Measurements from ENCODE around the gene SAMD3. TPM values are rescaled to one million over a fixed set of nuclear protein-coding genes. Genes with fewer than 3 reads are reported as not detected.
"Not testable (repeated sequence)": the region's sequence is repeated elsewhere in the genome, so short reads cannot be mapped to it uniquely, and the experiment has no call there.

The SAMD3 gene
- total RNA-seq, 1 donor from 2014 or later = 5.5 TPM

- no peaks in the 10 kb centered on the region for H3K27me3 ChIP-seq (ENCODE audit: low read depth)
- TF ChIP-seq CTCF (IDR thresholded peaks at IDR 0.05) = no peak
- no peaks in the 10 kb centered on the region for H3K36me3 ChIP-seq
- H3K4me1 ChIP-seq = no peaks in the 10 kb centered on the region
- no peak overlapping the region for H3K27ac ChIP-seq
- ATAC-seq (no peak), DNase-seq (no peak)
- intact Hi-C loops (cut with DNase I) = no loop called here
- no peak overlapping the region for H3K4me3 ChIP-seq
- no peaks in the 10 kb centered on the region for H3K9me3 ChIP-seq
Observed at GRCh38 chr6:130122243-130122642, 100.5 kb downstream of the SAMD3 start.

- intact Hi-C loops (cut with DNase I) = no loop called here
- DNase-seq = no peak
- H3K36me3 ChIP-seq = no peaks in the 10 kb centered on the region
- no peak overlapping the region for H3K4me3 ChIP-seq
- no peak overlapping the region for H3K27ac ChIP-seq
- no peaks in the 10 kb centered on the region for H3K27me3 ChIP-seq (ENCODE audit: low read depth)
- no peak for ATAC-seq
- no peaks in the 10 kb centered on the region for H3K4me1 ChIP-seq
- no peak for TF ChIP-seq CTCF (IDR thresholded peaks at IDR 0.05)
- H3K9me3 ChIP-seq = no peaks in the 10 kb centered on the region
Observed at GRCh38 chr6:130120731-130121130, 102.0 kb downstream of the SAMD3 start.

- no peak for TF ChIP-seq CTCF (IDR thresholded peaks at IDR 0.05)
- ATAC-seq (no peak), DNase-seq (no peak)
- Histone ChIP-seq H3K27me3 (ENCODE audit: low read depth) (no peaks in the 10 kb centered on the region), H3K36me3 (no peaks in the 10 kb centered on the region), H3K27ac (no peak overlapping the region), H3K4me1 (no peaks in the 10 kb centered on the region), H3K9me3 (no peaks in the 10 kb centered on the region), H3K4me3 (no peak overlapping the region)
- intact Hi-C loops (cut with DNase I) = no loop called here
Observed at GRCh38 chr6:130119211-130119610, 103.5 kb downstream of the SAMD3 start.

- Histone ChIP-seq H3K27me3 (ENCODE audit: low read depth) (no peaks in the 10 kb centered on the region), H3K9me3 (no peaks in the 10 kb centered on the region), H3K4me3 (no peak overlapping the region), H3K27ac (no peak overlapping the region), H3K36me3 (no peaks in the 10 kb centered on the region), H3K4me1 (no peaks in the 10 kb centered on the region)
- TF ChIP-seq CTCF (IDR thresholded peaks at IDR 0.05) = no peak
- intact Hi-C loops (cut with DNase I) = no loop called here
- DNase-seq = no peak
- ATAC-seq = no peak
Observed at GRCh38 chr6:130118236-130118635, 104.5 kb downstream of the SAMD3 start.

GRCh38 chr6:130117187-130117701 is 105.5 kb downstream of the SAMD3 start:
- H3K9me3 ChIP-seq; H3K27me3 ChIP-seq (ENCODE audit: low read depth); H3K36me3 ChIP-seq; H3K4me3 ChIP-seq; DNase-seq; H3K27ac ChIP-seq; intact Hi-C loops (cut with DNase I); H3K4me1 ChIP-seq; ATAC-seq: not testable (repeated sequence)

GRCh38 chr6:130116273-130116672 is 106.5 kb downstream of the SAMD3 start:
- no peaks in the 10 kb centered on the region for H3K9me3 ChIP-seq
- H3K4me1 ChIP-seq = no peaks in the 10 kb centered on the region
- no peaks in the 10 kb centered on the region for H3K36me3 ChIP-seq
- TF ChIP-seq CTCF (IDR thresholded peaks at IDR 0.05) = no peak
- H3K27me3 ChIP-seq (ENCODE audit: low read depth) = no peaks in the 10 kb centered on the region
- ATAC-seq (no peak), DNase-seq (no peak)
- H3K27ac ChIP-seq = no peak overlapping the region
- intact Hi-C loops (cut with DNase I) = no loop called here
- H3K4me3 ChIP-seq = no peak overlapping the region

Data from lower lobe of right lung (tissue), 2 donors.